B cell (primary cell): Measurements from ENCODE around the gene NUCB2.

Experiments
- EZH2 ChIP-seq: IDR thresholded peaks from 2 replicates; pipeline ENCODE4 v1.6.1; 2012; ENCODE audit warnings: borderline replicate concordance, low read depth, mild to moderate bottlenecking, moderate library complexity, low read length; ENCODE audit not compliant: insufficient read depth, poor library complexity, severe bottlenecking
- TF ChIP-seq, protein P1 (sequence below): fragments of 200-600 bp; IDR thresholded peaks from one replicate; pipeline ENCODE4 v1.8.0; 2022; ENCODE audit warnings: antibody characterized with exemption, mild to moderate bottlenecking

DNA sequence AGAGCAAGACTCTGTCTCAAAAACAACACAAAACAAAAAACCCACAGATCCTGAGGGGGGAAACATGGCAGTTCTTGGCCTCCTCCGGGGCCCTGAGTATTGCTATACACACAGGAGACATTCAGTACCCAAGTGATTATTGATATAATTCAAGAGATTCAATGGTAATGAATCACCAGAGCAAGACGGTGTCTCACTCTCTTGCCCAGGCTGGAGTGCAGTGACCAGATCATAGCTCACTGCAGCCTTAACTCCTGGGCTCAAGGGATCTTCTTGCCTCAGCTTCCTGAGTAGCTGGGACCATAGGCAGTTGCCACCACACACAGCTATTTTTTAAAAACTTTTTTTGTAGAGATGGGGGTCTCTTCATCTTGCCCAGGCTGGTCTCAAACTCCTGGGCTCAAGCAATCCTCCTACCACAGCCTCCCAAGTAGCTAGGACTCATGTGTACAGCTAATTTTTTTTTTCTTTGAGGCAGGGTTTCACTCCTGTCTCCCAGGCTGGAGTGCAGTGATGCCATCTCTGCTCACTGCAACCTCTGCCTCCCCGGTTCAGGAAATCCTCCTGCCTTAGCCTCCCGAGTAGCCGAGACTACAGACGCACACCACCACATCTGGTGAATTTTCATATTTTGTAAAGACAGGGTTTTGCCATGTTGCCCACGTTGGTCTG lies 46.9 kb upstream of the NUCB2 start:
- TF ChIP-seq, protein P1, sequence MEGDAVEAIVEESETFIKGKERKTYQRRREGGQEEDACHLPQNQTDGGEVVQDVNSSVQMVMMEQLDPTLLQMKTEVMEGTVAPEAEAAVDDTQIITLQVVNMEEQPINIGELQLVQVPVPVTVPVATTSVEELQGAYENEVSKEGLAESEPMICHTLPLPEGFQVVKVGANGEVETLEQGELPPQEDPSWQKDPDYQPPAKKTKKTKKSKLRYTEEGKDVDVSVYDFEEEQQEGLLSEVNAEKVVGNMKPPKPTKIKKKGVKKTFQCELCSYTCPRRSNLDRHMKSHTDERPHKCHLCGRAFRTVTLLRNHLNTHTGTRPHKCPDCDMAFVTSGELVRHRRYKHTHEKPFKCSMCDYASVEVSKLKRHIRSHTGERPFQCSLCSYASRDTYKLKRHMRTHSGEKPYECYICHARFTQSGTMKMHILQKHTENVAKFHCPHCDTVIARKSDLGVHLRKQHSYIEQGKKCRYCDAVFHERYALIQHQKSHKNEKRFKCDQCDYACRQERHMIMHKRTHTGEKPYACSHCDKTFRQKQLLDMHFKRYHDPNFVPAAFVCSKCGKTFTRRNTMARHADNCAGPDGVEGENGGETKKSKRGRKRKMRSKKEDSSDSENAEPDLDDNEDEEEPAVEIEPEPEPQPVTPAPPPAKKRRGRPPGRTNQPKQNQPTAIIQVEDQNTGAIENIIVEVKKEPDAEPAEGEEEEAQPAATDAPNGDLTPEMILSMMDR: no peak
- TF ChIP-seq EZH2: no peak
